ENCODE measurements around the gene MKRN2. TPM values are rescaled to one million over a fixed set of nuclear protein-coding genes. Genes with fewer than 3 reads are reported as not detected.

Gene MKRN2
- total RNA-seq, 2 experiments from 2014 or later, result 21.9 to 24.2 TPM

DNA sequence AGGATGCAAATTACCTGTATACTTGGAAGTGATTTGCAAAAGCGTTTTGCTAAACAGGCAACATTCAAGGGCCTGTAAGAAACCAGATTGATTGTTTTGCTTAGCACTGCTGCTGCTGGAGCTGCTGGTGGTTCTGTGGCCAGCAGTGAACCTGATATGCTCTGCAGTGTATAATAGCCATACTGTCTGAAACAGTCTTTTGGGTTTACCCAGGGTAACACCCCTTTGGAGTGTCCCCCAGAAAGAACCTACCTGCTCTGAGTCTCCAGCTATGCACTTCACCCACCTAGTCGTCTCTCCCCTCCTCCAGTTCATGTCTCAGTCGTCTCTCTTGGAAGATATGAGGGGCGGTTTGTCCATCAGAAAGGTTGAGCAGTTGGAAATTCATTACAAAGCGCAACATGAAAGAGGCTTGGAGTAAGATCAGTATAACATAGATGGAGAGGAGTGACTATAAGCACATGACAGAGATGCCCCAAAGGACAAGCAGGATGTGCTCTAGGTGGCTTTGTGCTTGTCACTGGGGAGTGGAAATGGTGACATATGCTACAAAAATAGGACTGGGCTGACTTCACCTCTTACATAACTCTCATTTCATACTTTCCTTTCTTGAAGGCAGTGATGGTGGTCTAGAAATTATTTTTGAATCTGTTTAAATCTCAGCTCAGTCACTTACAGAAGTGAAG lies 3.8 kb downstream of the MKRN2 start:
- ChIA-PET POLR2A (interaction anchor here (0.6 to 2.5 kb wide), 4 partner anchors 22 to 103 kb away, joined by 3 to 11 read pairs (median 6); partner anchors contain the start of gene RAF1), CTCF (interaction anchor here (0.7 to 1.0 kb wide), 3 partner anchors 62 to 103 kb away, joined by 3 read pairs; partner anchors contain the start of gene RAF1)
- peaks cover 56% of the 10 kb centered on the region for H3K4me1 Mint-ChIP-seq
- peaks cover 3% of the 10 kb centered on the region for H3K27me3 Mint-ChIP-seq
- no peak overlapping the region for H3K4me3 Mint-ChIP-seq
- DNase-seq, result no peak
- peaks cover 9% of the 10 kb centered on the region for H3K36me3 Mint-ChIP-seq (ENCODE audit: low read depth)
- H3K9me3 Mint-ChIP-seq, result peaks cover 5% of the 10 kb centered on the region
- H3K27ac Mint-ChIP-seq, result peak overlapping the region; percentile 38

DNA sequence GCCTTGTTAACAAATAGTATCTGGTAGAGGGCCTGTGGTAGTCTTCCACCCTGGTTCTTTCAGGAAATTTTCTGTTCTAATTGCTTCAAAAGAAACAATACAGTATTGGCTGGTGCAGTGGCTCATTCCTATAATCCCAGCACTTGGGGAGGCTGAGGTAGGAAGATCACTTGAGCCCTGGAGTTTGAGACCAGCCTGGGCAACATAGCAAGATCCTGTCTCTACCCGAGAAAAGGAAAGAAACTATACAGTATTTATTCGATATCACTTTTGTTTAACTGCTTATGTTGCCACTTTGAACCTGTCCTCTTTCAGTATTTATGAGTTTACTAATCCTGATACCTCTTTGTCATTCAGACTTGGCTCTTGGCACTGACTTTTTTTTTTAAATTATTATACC lies 4.5 kb downstream of the MKRN2 start:
- H3K4me3 Mint-ChIP-seq, result no peak overlapping the region

DNA sequence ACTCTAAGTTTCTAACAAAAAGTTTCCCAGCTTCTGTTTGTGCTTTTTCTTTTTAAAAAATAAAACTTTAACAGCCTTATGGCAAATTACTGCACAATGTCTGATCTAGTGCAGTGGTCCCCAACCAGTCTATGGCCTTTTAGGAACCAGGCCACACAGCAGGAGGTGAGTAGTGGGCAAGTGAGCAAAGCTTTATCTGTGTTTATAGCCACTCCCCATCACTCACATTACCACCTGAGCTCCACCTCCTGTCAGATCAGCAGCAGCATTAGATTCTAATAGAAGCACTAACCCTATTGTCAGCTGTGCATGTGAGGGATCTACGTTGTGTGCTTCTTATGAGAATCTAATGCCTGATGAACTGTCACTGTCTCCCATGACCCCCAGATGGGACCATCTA lies 5.6 kb downstream of the MKRN2 start:
- H3K36me3 Mint-ChIP-seq (ENCODE audit: low read depth), result peaks cover 21% of the 10 kb centered on the region
- no peak for DNase-seq
- peaks cover 56% of the 10 kb centered on the region for H3K4me1 Mint-ChIP-seq
- no peak overlapping the region for H3K4me3 Mint-ChIP-seq
- H3K27me3 Mint-ChIP-seq, result no peaks in the 10 kb centered on the region
- peaks cover 16% of the 10 kb centered on the region for H3K9me3 Mint-ChIP-seq
- CTCF ChIA-PET, result no interaction called here
- H3K27ac Mint-ChIP-seq, result no peak overlapping the region
- POLR2A ChIA-PET, result interaction anchor here (1.2 kb wide), 1 partner anchor 101 kb away, joined by 3 read pairs; no protein-coding TSS in a partner anchor

More for the DNA sequence above, 4.5 kb downstream of the MKRN2 start:
- CTCF ChIA-PET, result no interaction called here
- Mint-ChIP-seq H3K27ac (no peak overlapping the region), H3K27me3 (no peaks in the 10 kb centered on the region), H3K4me1 (peaks cover 55% of the 10 kb centered on the region), H3K9me3 (peaks cover 11% of the 10 kb centered on the region), H3K36me3 (ENCODE audit: low read depth) (peaks cover 14% of the 10 kb centered on the region)
- no peak for DNase-seq
- POLR2A ChIA-PET, result interaction anchor here (0.6 to 1.7 kb wide), 2 partner anchors 101 to 103 kb away, joined by 3 to 11 read pairs; partner anchors contain the start of gene RAF1

DNA sequence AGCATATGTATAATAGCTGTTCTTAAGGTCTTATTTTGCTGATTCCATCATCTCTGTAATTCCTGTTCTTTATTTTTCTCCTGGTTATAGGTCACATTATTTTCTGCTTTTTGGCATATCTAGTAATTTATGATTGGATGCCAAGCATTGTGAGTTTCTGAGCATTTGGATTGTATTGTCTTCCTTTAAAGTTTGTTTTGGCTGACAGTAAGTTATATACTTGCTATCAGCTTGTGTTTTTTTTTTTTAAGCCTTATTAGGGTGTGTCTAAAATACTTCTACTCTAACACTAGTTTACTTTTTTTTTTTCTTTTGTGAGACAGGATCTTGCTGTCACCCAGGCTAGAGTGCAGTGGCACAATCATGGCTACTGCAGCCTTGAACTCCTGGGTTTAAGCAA lies 10.1 kb downstream of the MKRN2 start:
- peaks cover 16% of the 10 kb centered on the region for H3K9me3 Mint-ChIP-seq
- H3K4me3 Mint-ChIP-seq, result no peak overlapping the region
- peaks cover 50% of the 10 kb centered on the region for H3K36me3 Mint-ChIP-seq (ENCODE audit: low read depth)
- ChIA-PET CTCF (no interaction called here), POLR2A (interaction anchor here (0.5 kb wide), 1 partner anchor 196 kb away, joined by 3 read pairs; no protein-coding TSS in a partner anchor)
- H3K27me3 Mint-ChIP-seq, result no peaks in the 10 kb centered on the region
- H3K4me1 Mint-ChIP-seq, result peaks cover 15% of the 10 kb centered on the region
- DNase-seq, result no peak
- no peak overlapping the region for H3K27ac Mint-ChIP-seq

DNA sequence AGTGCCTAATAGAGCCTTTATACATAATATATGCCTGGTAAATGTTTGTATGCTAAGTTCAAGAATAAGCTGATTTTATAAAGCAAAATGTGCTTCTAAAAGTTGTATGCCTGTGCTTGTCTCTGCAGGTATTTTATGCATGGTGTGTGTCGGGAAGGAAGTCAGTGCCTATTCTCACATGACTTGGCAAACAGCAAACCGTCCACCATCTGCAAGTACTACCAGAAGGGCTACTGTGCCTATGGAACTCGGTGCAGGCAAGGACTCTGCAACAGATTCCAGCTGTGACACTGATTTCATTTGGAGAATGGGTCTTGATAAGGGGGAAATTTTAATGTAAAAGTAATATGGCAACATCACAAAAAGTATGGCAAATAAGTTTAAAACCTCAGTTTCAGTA lies 11.9 kb downstream of the MKRN2 start:
- CTCF ChIA-PET, result interaction anchor here (1.4 kb wide), 1 partner anchor 10 kb away, joined by 4 read pairs; no protein-coding TSS in a partner anchor
- no peak for DNase-seq
- peaks cover 14% of the 10 kb centered on the region for H3K4me1 Mint-ChIP-seq
- H3K9me3 Mint-ChIP-seq, result peaks cover 16% of the 10 kb centered on the region
- POLR2A ChIA-PET, result interaction anchor here (0.7 to 2.4 kb wide), 4 partner anchors 10 to 96 kb away, joined by 3 to 7 read pairs (median 4); no protein-coding TSS in a partner anchor
- H3K36me3 Mint-ChIP-seq (ENCODE audit: low read depth), result peaks cover 62% of the 10 kb centered on the region
- no peak overlapping the region for H3K4me3 Mint-ChIP-seq
- H3K27ac Mint-ChIP-seq, result no peak overlapping the region
- no peaks in the 10 kb centered on the region for H3K27me3 Mint-ChIP-seq

DNA sequence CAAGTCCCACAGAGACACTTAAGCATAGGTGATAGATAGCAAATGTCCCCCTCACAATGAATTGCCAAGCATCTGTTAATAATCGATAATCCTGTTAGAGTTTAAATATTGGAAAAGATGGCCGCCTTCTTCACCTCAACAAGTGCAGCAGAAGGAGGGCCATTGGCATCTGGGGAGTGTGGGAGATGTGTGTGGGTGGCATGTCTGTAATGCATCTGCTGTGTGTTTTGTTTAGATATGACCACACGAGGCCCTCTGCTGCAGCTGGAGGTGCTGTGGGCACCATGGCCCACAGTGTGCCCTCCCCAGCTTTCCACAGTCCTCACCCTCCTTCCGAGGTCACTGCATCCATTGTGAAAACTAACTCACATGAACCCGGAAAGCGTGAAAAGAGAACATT lies 12.9 kb downstream of the MKRN2 start:
- no peak for DNase-seq
- H3K4me1 Mint-ChIP-seq, result peaks cover 11% of the 10 kb centered on the region
- H3K4me3 Mint-ChIP-seq, result no peak overlapping the region
- H3K9me3 Mint-ChIP-seq, result peaks cover 13% of the 10 kb centered on the region
- H3K36me3 Mint-ChIP-seq (ENCODE audit: low read depth), result peaks cover 65% of the 10 kb centered on the region
- ChIA-PET CTCF (no interaction called here), POLR2A (interaction anchor here (1.4 to 2.4 kb wide), 3 partner anchors 11 to 85 kb away, joined by 4 to 7 read pairs (median 5); partner anchors contain the start of gene TSEN2)
- H3K27ac Mint-ChIP-seq, result no peak overlapping the region
- no peaks in the 10 kb centered on the region for H3K27me3 Mint-ChIP-seq

DNA sequence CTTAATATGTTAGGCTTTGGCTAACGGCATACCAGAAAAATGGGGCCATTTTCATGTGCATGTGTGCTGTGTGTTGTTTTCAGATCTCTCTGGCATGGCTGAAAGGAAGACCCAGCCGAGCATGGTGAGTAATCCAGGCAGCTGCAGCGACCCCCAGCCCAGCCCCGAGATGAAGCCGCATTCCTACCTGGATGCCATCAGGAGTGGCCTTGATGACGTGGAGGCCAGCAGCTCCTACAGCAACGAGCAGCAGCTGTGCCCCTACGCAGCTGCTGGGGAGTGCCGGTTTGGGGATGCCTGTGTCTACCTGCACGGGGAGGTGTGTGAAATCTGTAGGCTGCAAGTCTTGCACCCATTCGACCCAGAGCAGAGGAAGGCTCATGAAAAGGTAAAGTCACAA lies 15.1 kb downstream of the MKRN2 start:
- H3K27ac Mint-ChIP-seq, result no peak overlapping the region
- H3K4me1 Mint-ChIP-seq, result peaks cover under 1% of the 10 kb centered on the region
- ChIA-PET POLR2A (no interaction called here), CTCF (no interaction called here)
- H3K9me3 Mint-ChIP-seq, result peaks cover under 1% of the 10 kb centered on the region
- no peak overlapping the region for H3K4me3 Mint-ChIP-seq
- no peak for DNase-seq
- H3K27me3 Mint-ChIP-seq, result no peaks in the 10 kb centered on the region
- H3K36me3 Mint-ChIP-seq (ENCODE audit: low read depth), result peaks cover 65% of the 10 kb centered on the region

DNA sequence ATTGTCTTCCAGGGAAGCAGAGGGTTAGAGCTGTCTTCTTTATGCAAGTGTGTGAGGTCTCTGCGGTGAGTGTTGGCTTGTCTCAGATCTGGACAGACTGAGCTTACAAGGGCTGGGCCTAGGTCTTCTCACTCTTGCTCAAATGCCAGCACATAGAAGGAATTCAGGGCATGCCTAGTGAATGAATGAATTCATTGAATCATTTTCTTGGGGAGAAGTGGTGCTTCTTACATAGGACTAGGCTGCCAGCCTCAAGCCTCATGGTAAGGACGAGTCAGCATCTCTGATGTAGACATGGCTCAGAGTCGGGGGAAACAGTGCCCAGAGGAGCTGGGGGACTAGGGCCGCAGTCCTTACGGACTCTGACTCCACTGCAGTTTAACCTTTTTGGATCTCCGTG lies 17.2 kb downstream of the MKRN2 start:
- Mint-ChIP-seq H3K27ac (no peak overlapping the region), H3K9me3 (no peaks in the 10 kb centered on the region), H3K36me3 (ENCODE audit: low read depth) (peaks cover 72% of the 10 kb centered on the region), H3K4me1 (peaks cover 4% of the 10 kb centered on the region), H3K27me3 (no peaks in the 10 kb centered on the region), H3K4me3 (no peak overlapping the region)
- no peak for DNase-seq
- CTCF ChIA-PET, result no interaction called here
- POLR2A ChIA-PET, result interaction anchor here (0.9 kb wide), 1 partner anchor 10 kb away, joined by 3 read pairs; no protein-coding TSS in a partner anchor

DNA sequence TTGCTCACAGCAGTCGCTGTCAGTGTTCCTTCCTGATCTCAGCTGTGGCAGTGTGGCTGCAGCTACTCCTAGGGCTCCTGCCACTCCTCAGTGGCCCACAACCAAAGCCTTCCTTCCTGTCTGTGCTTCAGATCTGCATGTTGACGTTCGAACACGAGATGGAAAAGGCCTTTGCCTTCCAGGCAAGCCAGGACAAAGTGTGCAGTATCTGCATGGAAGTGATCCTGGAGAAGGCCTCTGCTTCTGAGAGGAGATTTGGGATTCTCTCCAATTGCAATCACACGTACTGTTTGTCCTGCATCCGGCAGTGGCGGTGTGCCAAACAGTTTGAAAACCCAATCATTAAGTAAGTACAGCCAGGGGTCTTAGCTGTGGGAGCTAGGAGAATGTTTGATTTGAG lies 17.8 kb downstream of the MKRN2 start:
- Mint-ChIP-seq H3K9me3 (no peaks in the 10 kb centered on the region), H3K4me3 (no peak overlapping the region), H3K27ac (no peak overlapping the region), H3K36me3 (ENCODE audit: low read depth) (peaks cover 74% of the 10 kb centered on the region), H3K27me3 (no peaks in the 10 kb centered on the region), H3K4me1 (peaks cover 4% of the 10 kb centered on the region)
- ChIA-PET CTCF (no interaction called here), POLR2A (no interaction called here)
- no peak for DNase-seq

DNA sequence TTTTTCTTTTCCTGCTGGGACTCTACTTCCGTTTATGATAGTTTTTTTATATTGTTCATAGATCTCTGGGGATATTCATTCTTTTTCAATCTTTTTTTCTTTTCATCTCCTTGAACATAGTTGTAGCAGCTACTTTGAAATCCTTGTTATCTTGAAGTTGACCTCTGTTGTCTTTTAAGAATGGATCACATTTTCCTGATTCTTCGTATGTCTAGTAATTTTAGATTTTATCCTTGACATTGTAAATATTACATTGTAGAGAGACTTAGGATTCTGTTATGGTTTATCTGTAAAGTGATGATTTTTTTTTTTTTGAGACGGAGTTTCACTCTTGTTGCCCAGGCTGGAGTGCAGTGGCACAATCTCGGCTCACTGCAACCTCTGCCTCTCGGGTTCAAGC lies 20.5 kb downstream of the MKRN2 start:
- H3K36me3 Mint-ChIP-seq (ENCODE audit: low read depth), result peaks cover 71% of the 10 kb centered on the region
- DNase-seq, result no peak
- POLR2A ChIA-PET, result no interaction called here
- peaks cover 4% of the 10 kb centered on the region for H3K4me1 Mint-ChIP-seq
- no peak overlapping the region for H3K27ac Mint-ChIP-seq
- H3K9me3 Mint-ChIP-seq, result no peaks in the 10 kb centered on the region
- CTCF ChIA-PET, result no interaction called here
- H3K4me3 Mint-ChIP-seq, result no peak overlapping the region
- no peaks in the 10 kb centered on the region for H3K27me3 Mint-ChIP-seq

DNA sequence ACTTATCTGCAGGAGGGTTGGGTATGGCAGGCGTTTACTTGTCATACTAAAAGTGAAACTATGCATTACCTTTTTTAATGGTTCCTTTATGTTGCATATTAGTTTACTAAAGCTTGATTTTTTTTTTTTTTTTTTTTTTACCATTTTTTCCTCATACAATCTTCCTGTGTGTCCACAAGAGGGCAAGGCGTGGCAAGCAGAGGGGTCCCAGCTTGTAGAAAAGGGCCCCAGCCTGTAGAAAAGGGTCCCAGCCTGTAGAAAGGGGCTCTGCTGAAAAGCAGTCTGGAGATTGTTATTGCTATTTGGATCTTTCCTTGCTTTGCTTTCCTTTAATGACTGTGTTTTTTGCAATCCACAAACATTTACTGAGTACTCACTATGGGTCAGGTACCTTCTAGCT lies 21.9 kb downstream of the MKRN2 start:
- Mint-ChIP-seq H3K4me3 (no peak overlapping the region), H3K27ac (no peak overlapping the region), H3K9me3 (no peaks in the 10 kb centered on the region), H3K36me3 (ENCODE audit: low read depth) (peaks cover 73% of the 10 kb centered on the region), H3K4me1 (peaks cover 4% of the 10 kb centered on the region), H3K27me3 (no peaks in the 10 kb centered on the region)
- POLR2A ChIA-PET, result interaction anchor here (1.0 to 1.1 kb wide), 2 partner anchors 84 to 86 kb away, joined by 3 to 6 read pairs; no protein-coding TSS in a partner anchor
- CTCF ChIA-PET, result interaction anchor here (0.6 to 1.8 kb wide), 6 partner anchors 9 to 143 kb away, joined by 3 to 5 read pairs (median 3); partner anchors contain the start of gene TSEN2
- no peak for DNase-seq

DNA sequence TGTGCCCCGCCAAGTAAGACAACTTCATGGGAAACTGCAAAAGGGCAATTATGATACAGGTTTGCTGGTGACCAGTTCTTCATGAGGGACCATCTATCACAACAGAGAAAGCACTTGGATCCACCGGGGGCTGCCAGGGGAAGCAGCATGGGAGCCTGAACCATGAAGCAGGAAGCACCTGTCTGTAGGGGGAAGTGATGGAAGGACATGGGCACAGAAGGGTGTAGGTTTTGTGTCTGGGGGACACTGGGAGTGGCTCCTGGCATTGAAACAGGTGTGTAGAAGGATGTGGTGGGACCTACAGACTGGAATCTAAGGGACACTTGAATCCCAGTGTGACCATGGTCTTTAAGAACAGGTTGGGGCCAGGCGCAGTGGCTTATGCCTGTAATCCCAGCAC lies 22.6 kb downstream of the MKRN2 start:
- H3K27me3 Mint-ChIP-seq, result no peaks in the 10 kb centered on the region
- peaks cover 4% of the 10 kb centered on the region for H3K4me1 Mint-ChIP-seq
- ChIA-PET POLR2A (no interaction called here), CTCF (interaction anchor here (1.8 kb wide), 1 partner anchor 11 kb away, joined by 4 read pairs; no protein-coding TSS in a partner anchor)
- no peak overlapping the region for H3K4me3 Mint-ChIP-seq
- no peak for DNase-seq
- H3K9me3 Mint-ChIP-seq, result no peaks in the 10 kb centered on the region
- no peak overlapping the region for H3K27ac Mint-ChIP-seq
- peaks cover 74% of the 10 kb centered on the region for H3K36me3 Mint-ChIP-seq (ENCODE audit: low read depth)

DNA sequence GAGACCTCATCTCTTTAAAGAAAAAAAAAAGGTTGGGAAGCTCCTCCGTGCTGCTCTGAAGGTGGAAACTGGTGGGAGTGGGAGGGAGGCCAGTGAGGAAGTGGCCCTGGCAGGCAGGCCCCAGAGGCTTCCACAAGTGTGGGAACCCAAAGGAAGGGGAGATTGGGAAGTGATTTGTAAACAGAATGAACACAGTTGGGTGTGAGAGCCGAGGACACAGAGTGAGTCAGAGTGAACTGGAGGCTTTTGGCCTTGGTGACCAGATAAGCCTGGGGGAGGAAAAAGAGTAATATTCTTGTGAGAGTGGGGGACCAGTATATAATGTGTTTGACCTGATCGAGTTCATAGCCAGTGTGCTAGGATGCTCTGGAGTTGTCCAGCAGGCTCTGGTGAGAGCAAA lies 23.0 kb downstream of the MKRN2 start:
- H3K36me3 Mint-ChIP-seq (ENCODE audit: low read depth), result peaks cover 76% of the 10 kb centered on the region
- POLR2A ChIA-PET, result no interaction called here
- H3K27me3 Mint-ChIP-seq, result no peaks in the 10 kb centered on the region
- CTCF ChIA-PET, result no interaction called here
- peaks cover 4% of the 10 kb centered on the region for H3K4me1 Mint-ChIP-seq
- H3K4me3 Mint-ChIP-seq, result no peak overlapping the region
- no peaks in the 10 kb centered on the region for H3K9me3 Mint-ChIP-seq
- no peak for DNase-seq
- no peak overlapping the region for H3K27ac Mint-ChIP-seq

Measured in activated CD4-positive, alpha-beta memory T cell treated with anti-CD3 and anti-CD28 coated beads, Interleukin-2, amount 10 ng/mL, durations not matched to agents 7 days and 5 days (primary cell).